Esophagus squamous epithelium (tissue), 5 donors: Measurements from ENCODE around the gene LDLRAP1. TPM values are rescaled to one million over a fixed set of nuclear protein-coding genes. Genes with fewer than 3 reads are reported as not detected.

Experiments
- DNase-seq: peaks from one replicate; lab custom pipeline; 2025; lab: John Stamatoyannopoulos, UW
- H3K27ac ChIP-seq, 4 donors: fragments of 200-600 bp; sonication (generic); one replicate each; pipeline ENCODE4 v1.5.1; 2016 to 2019; ENCODE audit warnings: mild to moderate bottlenecking in 1 of 4
- H3K27me3 ChIP-seq, 4 donors: fragments of 200-600 bp; sonication (generic); 1 replicate in 3 of 4; 2 replicates in 1 of 4; pipeline versions ENCODE4 v1.5.1 to v1.6.0; 2017 to 2021; ENCODE audit warnings: antibody characterized with exemption in 1 of 4
- H3K36me3 ChIP-seq, 3 donors: fragments of 200-600 bp; sonication (generic); one replicate each; pipeline ENCODE4 v1.5.1; 2016 to 2019
- H3K4me1 ChIP-seq, 3 donors: fragments of 200-600 bp; sonication (generic); one replicate each; pipeline ENCODE4 v1.5.1; 2017 to 2019
- H3K4me3 ChIP-seq, 4 donors: fragments of 200-600 bp; sonication (generic); 1 replicate in 3 of 4; 2 replicates in 1 of 4; pipeline ENCODE4 v1.5.1; 2016 to 2019; ENCODE audit warnings: mild to moderate bottlenecking in 2 of 4, moderate library complexity in 1 of 4
- H3K9me3 ChIP-seq, 3 donors: fragments of 200-600 bp; sonication (generic); one replicate each; pipeline ENCODE4 v1.5.1; 2016 to 2019
- CTCF ChIP-seq, 6 experiments: fragments of 450-650 bp in 4 of 6; fragments of 200-600 bp in 2 of 6; sonication (generic) in 2 of 6; IDR thresholded peaks; one replicate each; pipeline ENCODE4 v1.5.1; 2016 to 2019; ENCODE audit warnings: antibody characterized with exemption in 6 of 6, mild to moderate bottlenecking in 4 of 6, moderate library complexity in 4 of 6
- POLR2A ChIP-seq, 4 donors: fragments of 450-650 bp; IDR thresholded peaks; one replicate each; pipeline ENCODE4 v1.6.1; 2017; ENCODE audit warnings: antibody characterized with exemption in 4 of 4, mild to moderate bottlenecking in 4 of 4, moderate library complexity in 3 of 4
- WGBS, 2 donors: methylation state at CpG; one replicate each; pipeline ENCODE4 v1.1.5; 2018; 5-methylcytosine and 5-hydroxymethylcytosine counted together
- intact Hi-C: fragments of 100-400 bp; cut with DNase I; formaldehyde crosslinking; loops from one replicate; pipeline ENCODE4 v1.15.0; 2022
- total RNA-seq, 4 donors: library from RNA; depleted of rRNA; stranded (reverse); fragments of >200 nt; gene quantifications; one replicate each; pipeline ENCODE4 v1.1.0, GENCODE V29; 2016
- donor health status: DM: yes; HTN: yes; CAD: no.

Gene LDLRAP1
- total RNA-seq, 4 donors from 2014 or later = 17.0 to 21.4 (median 19.5) TPM

- Histone ChIP-seq H3K4me1 (no peaks in the 10 kb centered on the region), H3K36me3 (no peaks in the 10 kb centered on the region), H3K4me3 (no peak overlapping the region), H3K27ac (no peak overlapping the region), H3K27me3 (no peaks in the 10 kb centered on the region), H3K9me3 (no peaks in the 10 kb centered on the region)
- DNase-seq = no peak
- WGBS, 2 donors = 80 to 100% methylated on average over 1 to 5 of the region's 7 CpGs
- intact Hi-C loops = no loop called here
- TF ChIP-seq CTCF (IDR thresholded peaks at IDR 0.05) (no peak), POLR2A (IDR thresholded peaks at IDR 0.05) (no peak)
Measured at GRCh38 chr1:25537153-25537831, 6.1 kb upstream of the LDLRAP1 start.

GRCh38 chr1:25538191-25538767 is 5.1 kb upstream of the LDLRAP1 start:
- H3K27me3 ChIP-seq = no peaks in the 10 kb centered on the region
- intact Hi-C loops = no loop called here
- DNase-seq = no peak
- no peak overlapping the region for H3K27ac ChIP-seq
- H3K9me3 ChIP-seq = no peaks in the 10 kb centered on the region
- H3K4me3 ChIP-seq = no peak overlapping the region
- H3K36me3 ChIP-seq = no peaks in the 10 kb centered on the region
- TF ChIP-seq POLR2A (IDR thresholded peaks at IDR 0.05) (no peak), CTCF (IDR thresholded peaks at IDR 0.05) (no peak)
- WGBS, 2 donors = 54 to 75% methylated on average over 4 of the region's 4 CpGs
- H3K4me1 ChIP-seq = peaks cover 0 to 5% (median 2%) of the 10 kb centered on the region in 3 donors

- Histone ChIP-seq H3K27me3 (no peaks in the 10 kb centered on the region), H3K36me3 (no peaks in the 10 kb centered on the region), H3K4me3 (no peak overlapping the region), H3K9me3 (no peaks in the 10 kb centered on the region), H3K27ac (no peak overlapping the region), H3K4me1 (peaks cover 9 to 26% (median 20%) of the 10 kb centered on the region in 3 donors)
- WGBS, 2 donors = 82 to 88% methylated on average over 8 to 11 of the region's 13 CpGs
- intact Hi-C loops = no loop called here
- DNase-seq = no peak
- TF ChIP-seq POLR2A (IDR thresholded peaks at IDR 0.05) (no peak), CTCF (IDR thresholded peaks at IDR 0.05) (no peak)
Measured at GRCh38 chr1:25540750-25541342, 2.6 kb upstream of the LDLRAP1 start.

GRCh38 chr1:25541425-25541824 is 2.0 kb upstream of the LDLRAP1 start:
- no peak for TF ChIP-seq POLR2A (IDR thresholded peaks at IDR 0.05)
- TF ChIP-seq CTCF (IDR thresholded peaks at IDR 0.05) = no peak
- intact Hi-C loops = no loop called here
- H3K27ac ChIP-seq = no peak overlapping the region

More at GRCh38 chr1:25541425-25541824, 2.0 kb upstream of the LDLRAP1 start:
- DNase-seq = no peak
- Histone ChIP-seq H3K4me3 (no peak overlapping the region), H3K4me1 (peaks cover 9 to 32% (median 21%) of the 10 kb centered on the region in 3 donors), H3K9me3 (no peaks in the 10 kb centered on the region), H3K36me3 (no peaks in the 10 kb centered on the region), H3K27me3 (no peaks in the 10 kb centered on the region)
- WGBS, 2 donors = 78 to 91% methylated on average over 1 of the region's 1 CpG
